ENCODE data around the gene PPP1R26.
"Not testable (repeated sequence)": the region's sequence is repeated elsewhere in the genome, so short reads cannot be mapped to it uniquely, and the experiment has no call there.

PPP1R26 gene

GRCh38 chr9:135448663-135449100 is 30.9 kb upstream of the PPP1R26 start:
- no peak overlapping the region for H3K4me3 ChIP-seq (ENCODE audit: low read depth, low read length)
- CTCF ChIA-PET = interaction anchor here (0.6 to 1.2 kb wide), 3 partner anchors 57 to 566 kb away, joined by 3 to 7 read pairs (median 3); no protein-coding TSS in a partner anchor
- no peaks in the 10 kb centered on the region for H3K4me1 ChIP-seq (ENCODE audit: control insufficient read depth, insufficient read depth, low read length)
- POLR2A ChIA-PET = interaction anchor here (0.5 to 0.8 kb wide), 2 partner anchors 21 to 32 kb away, joined by 3 to 4 read pairs; no protein-coding TSS in a partner anchor
- no peaks in the 10 kb centered on the region for H3K36me3 ChIP-seq (ENCODE audit: control insufficient read depth in 2 of 2, insufficient read depth in 1 of 2, low read length in 2 of 2)
- H3K9me3 ChIP-seq (ENCODE audit: control insufficient read depth, insufficient read depth, low read depth, low read length) = no peaks in the 10 kb centered on the region
- H3K27ac ChIP-seq (ENCODE audit: extremely low read depth, low read depth, low read length) = no peak overlapping the region
- TF ChIP-seq ZNF639 (tag by site-specific recombination; IDR thresholded peaks at IDR 0.05) = no peak
- TF ChIP-seq ZBTB48 (tag by site-specific recombination; IDR thresholded peaks at IDR 0.05) = 0 out of 2 replicates have a peak, but pooled peaks have one; percentile 22
- no peak for TF ChIP-seq ZBTB11 (tag by site-specific recombination; conservative IDR thresholded peaks at IDR 0.05; ENCODE audit: low read depth)
- no peak for TF ChIP-seq ZNF121 (tag by site-specific recombination; IDR thresholded peaks at IDR 0.05)
- no peak for TF ChIP-seq ZNF341 (tag by site-specific recombination; IDR thresholded peaks at IDR 0.05; ENCODE audit: low read depth)
- no peak for TF ChIP-seq ZNF184 (tag by site-specific recombination; IDR thresholded peaks at IDR 0.05)
- TF ChIP-seq OVOL3 (tag by site-specific recombination; IDR thresholded peaks at IDR 0.05) = no peak
- no peak for TF ChIP-seq YY2 (tag by site-specific recombination; IDR thresholded peaks at IDR 0.05)

- H3K36me3 ChIP-seq (ENCODE audit: control insufficient read depth in 2 of 2, insufficient read depth in 1 of 2, low read length in 2 of 2); H3K9me3 ChIP-seq (ENCODE audit: control insufficient read depth, insufficient read depth, low read depth, low read length); POLR2A ChIA-PET; H3K4me3 ChIP-seq (ENCODE audit: low read depth, low read length); H3K4me1 ChIP-seq (ENCODE audit: control insufficient read depth, insufficient read depth, low read length); H3K27ac ChIP-seq (ENCODE audit: extremely low read depth, low read depth, low read length): not testable (repeated sequence)
- CTCF ChIA-PET = interaction anchor here (0.6 kb wide), 1 partner anchor 1232 kb away, joined by 7 read pairs; no protein-coding TSS in a partner anchor
Observed at GRCh38 chr9:135449532-135449931, 30.1 kb upstream of the PPP1R26 start.

GRCh38 chr9:135450956-135451355 is 28.6 kb upstream of the PPP1R26 start:
- TF ChIP-seq ZNF449 (tag by site-specific recombination; IDR thresholded peaks at IDR 0.05) (no peak), HOXA7 (CRISPR knock-in tag; IDR thresholded peaks at IDR 0.05; ENCODE audit: borderline replicate concordance) (no peak), ZNF221 (tag by site-specific recombination; IDR thresholded peaks at IDR 0.05; ENCODE audit: borderline replicate concordance) (no peak), PBX3 (CRISPR knock-in tag; IDR thresholded peaks at IDR 0.05) (no peak), ZNF610 (tag by site-specific recombination; IDR thresholded peaks at IDR 0.05; ENCODE audit: borderline replicate concordance) (no peak), ZBTB44 (tag by site-specific recombination; IDR thresholded peaks at IDR 0.05) (no peak), EGR2 (tag by site-specific recombination; IDR thresholded peaks at IDR 0.05; ENCODE audit: low read depth) (no peak), ZNF157 (tag by site-specific recombination; IDR thresholded peaks at IDR 0.05) (no peak), ZNF121 (tag by site-specific recombination; IDR thresholded peaks at IDR 0.05) (no peak)
- CTCF ChIA-PET = interaction anchor here (0.6 kb wide), 1 partner anchor 497 kb away, joined by 3 read pairs; no protein-coding TSS in a partner anchor
- Histone ChIP-seq H3K36me3 (ENCODE audit: control insufficient read depth in 2 of 2, insufficient read depth in 1 of 2, low read length in 2 of 2) (no peaks in the 10 kb centered on the region), H3K9me3 (ENCODE audit: control insufficient read depth, insufficient read depth, low read depth, low read length) (no peaks in the 10 kb centered on the region), H3K4me3 (ENCODE audit: low read depth, low read length) (no peak overlapping the region), H3K4me1 (ENCODE audit: control insufficient read depth, insufficient read depth, low read length) (no peaks in the 10 kb centered on the region), H3K27ac (ENCODE audit: extremely low read depth, low read depth, low read length) (no peak overlapping the region)
- POLR2A ChIA-PET = interaction anchor here (0.7 to 1.0 kb wide), 3 partner anchors 10 to 1961 kb away, joined by 4 to 7 read pairs (median 4); no protein-coding TSS in a partner anchor

- CTCF ChIA-PET = interaction anchor here (0.5 kb wide), 1 partner anchor 1058 kb away, joined by 4 read pairs; no protein-coding TSS in a partner anchor
- H3K4me3 ChIP-seq (ENCODE audit: low read depth, low read length); H3K36me3 ChIP-seq (ENCODE audit: control insufficient read depth in 2 of 2, insufficient read depth in 1 of 2, low read length in 2 of 2); H3K27ac ChIP-seq (ENCODE audit: extremely low read depth, low read depth, low read length); H3K9me3 ChIP-seq (ENCODE audit: control insufficient read depth, insufficient read depth, low read depth, low read length); H3K4me1 ChIP-seq (ENCODE audit: control insufficient read depth, insufficient read depth, low read length); POLR2A ChIA-PET: not testable (repeated sequence)
Observed at GRCh38 chr9:135451909-135452308, 27.7 kb upstream of the PPP1R26 start.

All from HEK293 (cell line).